Central memory CD8-positive, alpha-beta T cell (primary cell): ENCODE data around the gene CDC5L.

Experiments used
- ATAC-seq: fragments of 150-1000 bp; cut with Tn5 transposase; replicated peaks from 2 replicates; pipeline ENCODE4 v1.10.0; 2022; ENCODE audit warnings: mild to moderate bottlenecking, moderate FRiP score, moderate number of reproducible peaks; ENCODE audit not compliant: poor library complexity, severe bottlenecking; ENCODE audit errors: extremely low read depth
- DNase-seq, 2 donors: peaks; one replicate each; pipeline ENCODE4 v3.0.0; 2021; ENCODE audit warnings: low spot score in 2 of 2
- H3K27ac Mint-ChIP-seq: one replicate; pipeline ENCODE4 v1.8.0; 2022; ENCODE audit warnings: low read depth, mild to moderate bottlenecking, moderate library complexity, mixed read lengths
- H3K27me3 Mint-ChIP-seq: one replicate; pipeline ENCODE4 v1.8.0; 2022; ENCODE audit warnings: mixed read lengths
- H3K36me3 Mint-ChIP-seq: one replicate; pipeline ENCODE4 v1.8.0; 2022; ENCODE audit warnings: mild to moderate bottlenecking, moderate library complexity, mixed read lengths; ENCODE audit not compliant: insufficient read depth
- H3K4me1 Mint-ChIP-seq: one replicate; pipeline ENCODE4 v1.8.0; 2022; ENCODE audit warnings: mixed read lengths
- H3K4me3 Mint-ChIP-seq: one replicate; pipeline ENCODE4 v1.8.0; 2022; ENCODE audit warnings: mild to moderate bottlenecking, moderate library complexity, mixed read lengths
- H3K9me3 Mint-ChIP-seq: one replicate; pipeline ENCODE4 v1.8.0; 2022; ENCODE audit warnings: mixed read lengths

The CDC5L gene

DNA sequence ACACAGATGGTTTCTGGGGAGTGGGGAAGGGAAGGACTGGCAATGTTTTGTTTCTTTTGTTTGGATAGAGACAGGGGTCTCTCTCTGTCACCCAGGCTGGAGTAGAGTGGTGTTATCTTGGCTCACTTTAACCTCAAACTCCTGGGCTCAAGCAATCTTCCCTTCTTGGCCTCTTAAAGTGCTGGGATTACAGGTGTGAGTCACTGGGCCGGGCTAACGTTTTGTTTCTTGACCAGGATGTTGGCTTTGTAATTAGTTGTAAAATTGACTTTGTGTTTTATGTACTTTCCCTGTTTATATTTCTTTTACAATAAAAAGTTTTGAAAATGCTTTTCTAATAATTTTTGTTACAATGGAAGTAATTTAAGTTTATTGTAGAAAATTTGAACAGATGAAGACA is 34.2 kb upstream of the CDC5L start:
- DNase-seq (no peak), ATAC-seq (no peak)
- H3K4me1 Mint-ChIP-seq = no peaks in the 10 kb centered on the region
- no peaks in the 10 kb centered on the region for H3K36me3 Mint-ChIP-seq
- H3K9me3 Mint-ChIP-seq = no peaks in the 10 kb centered on the region
- no peak overlapping the region for H3K4me3 Mint-ChIP-seq
- H3K27me3 Mint-ChIP-seq = peaks cover 29% of the 10 kb centered on the region
- H3K27ac Mint-ChIP-seq = no peak overlapping the region

DNA sequence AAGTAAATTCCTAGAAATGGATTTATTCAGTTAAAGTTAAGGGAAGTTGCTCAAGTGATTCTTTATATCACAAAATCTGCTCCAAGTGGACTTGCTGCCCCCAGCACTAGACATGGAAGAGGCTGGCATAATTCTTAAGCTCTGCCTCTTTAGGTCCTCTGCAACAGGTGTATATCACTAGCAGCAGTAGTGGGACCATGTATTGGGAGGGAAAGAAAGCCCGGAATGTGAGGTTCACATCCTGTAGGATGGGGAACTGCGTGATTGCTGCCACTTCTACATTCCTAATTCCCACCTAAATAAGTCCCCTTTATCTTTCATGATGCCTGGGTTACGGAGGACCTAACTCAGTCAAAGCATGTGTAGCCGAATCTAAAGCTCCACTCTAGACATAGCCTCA is 31.9 kb upstream of the CDC5L start:
- peaks cover 41% of the 10 kb centered on the region for H3K27me3 Mint-ChIP-seq
- H3K9me3 Mint-ChIP-seq = no peaks in the 10 kb centered on the region
- no peaks in the 10 kb centered on the region for H3K36me3 Mint-ChIP-seq
- no peak overlapping the region for H3K4me3 Mint-ChIP-seq
- ATAC-seq (no peak), DNase-seq (no peak)
- H3K4me1 Mint-ChIP-seq = no peaks in the 10 kb centered on the region
- H3K27ac Mint-ChIP-seq = no peak overlapping the region

DNA sequence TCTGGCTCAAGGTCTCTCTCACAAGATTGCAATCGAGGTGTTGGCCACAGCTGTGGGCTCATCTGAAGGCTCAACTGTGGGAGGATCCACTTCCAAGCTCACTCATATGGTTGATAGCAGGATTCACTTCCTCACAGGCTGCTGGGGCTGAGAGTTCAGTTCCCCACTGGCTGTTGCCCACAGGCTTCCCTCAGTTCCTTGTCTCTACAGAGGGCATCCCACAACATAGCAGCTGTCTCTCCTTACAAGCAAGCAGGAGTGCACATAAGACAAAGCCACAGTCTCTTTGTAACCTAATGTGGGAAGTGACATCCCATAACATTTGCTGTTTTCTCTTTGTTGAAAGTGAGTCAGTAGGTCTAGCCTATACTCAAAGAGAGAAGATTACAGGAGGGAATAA is 31.0 kb upstream of the CDC5L start:
- ATAC-seq (no peak), DNase-seq (no peak)
- Mint-ChIP-seq H3K27ac (no peak overlapping the region), H3K36me3 (no peaks in the 10 kb centered on the region), H3K27me3 (peaks cover 46% of the 10 kb centered on the region), H3K9me3 (no peaks in the 10 kb centered on the region), H3K4me3 (no peak overlapping the region), H3K4me1 (no peaks in the 10 kb centered on the region)

GRCh38 chr6:44359973-44360372 is 27.5 kb upstream of the CDC5L start:
- Mint-ChIP-seq H3K9me3 (no peaks in the 10 kb centered on the region), H3K27ac (no peak overlapping the region), H3K27me3 (peaks cover 70% of the 10 kb centered on the region), H3K4me3 (no peak overlapping the region), H3K36me3 (no peaks in the 10 kb centered on the region), H3K4me1 (no peaks in the 10 kb centered on the region)
- no peak for ATAC-seq
- no peak for DNase-seq

DNA sequence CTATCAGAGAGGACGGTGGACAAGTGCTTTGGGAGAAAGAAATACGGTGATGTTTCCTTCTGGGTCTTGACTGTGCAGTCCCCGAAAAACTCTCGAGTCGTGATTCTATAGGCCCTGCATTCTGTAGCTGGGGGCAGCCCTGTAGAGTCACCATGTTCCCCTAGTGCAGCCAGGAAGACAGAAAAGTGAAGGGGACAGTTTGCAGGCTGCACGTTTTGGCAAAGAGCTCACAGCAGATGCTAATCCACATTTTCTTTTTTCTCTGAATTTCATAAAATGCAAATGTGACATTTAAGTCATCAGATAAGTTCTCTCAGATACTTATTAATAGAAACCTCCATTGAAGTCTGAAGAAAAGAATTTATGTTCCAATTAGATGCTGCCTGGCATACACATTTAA is 25.6 kb upstream of the CDC5L start:
- Mint-ChIP-seq H3K27me3 (peaks cover 63% of the 10 kb centered on the region), H3K9me3 (no peaks in the 10 kb centered on the region), H3K4me1 (no peaks in the 10 kb centered on the region), H3K36me3 (no peaks in the 10 kb centered on the region), H3K27ac (no peak overlapping the region), H3K4me3 (no peak overlapping the region)
- no peak for ATAC-seq
- no peak for DNase-seq

DNA sequence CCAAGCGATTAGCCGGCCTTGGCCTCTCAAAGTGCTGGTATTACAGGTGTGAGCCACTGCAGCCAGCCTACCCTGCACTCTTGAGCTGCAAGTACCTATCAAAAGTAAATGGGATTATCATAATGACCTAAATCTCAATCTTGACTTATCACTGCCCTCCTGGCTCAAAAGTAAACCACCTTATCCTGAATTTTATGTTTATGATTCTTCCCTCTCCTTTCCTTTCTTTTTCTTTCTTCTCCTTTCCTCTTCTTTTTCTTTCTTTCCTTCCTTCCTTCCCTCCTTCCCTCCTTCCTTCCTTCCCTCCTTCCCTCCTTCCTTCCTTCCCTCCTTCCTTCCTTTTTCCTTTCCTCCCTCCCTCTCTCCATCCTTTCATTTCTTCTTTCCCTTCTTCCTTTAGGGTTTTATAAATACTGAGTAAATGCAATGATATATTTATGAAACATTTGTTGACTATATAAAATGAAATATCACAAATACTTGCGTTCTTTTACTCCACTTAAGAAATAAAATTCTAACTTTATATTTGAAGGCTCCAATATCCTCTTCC is 24.1 kb upstream of the CDC5L start:
- H3K27ac Mint-ChIP-seq = no peak overlapping the region
- no peak overlapping the region for H3K4me3 Mint-ChIP-seq
- no peaks in the 10 kb centered on the region for H3K4me1 Mint-ChIP-seq
- ATAC-seq (no peak), DNase-seq (no peak)
- H3K36me3 Mint-ChIP-seq = no peaks in the 10 kb centered on the region
- peaks cover 60% of the 10 kb centered on the region for H3K27me3 Mint-ChIP-seq
- no peaks in the 10 kb centered on the region for H3K9me3 Mint-ChIP-seq

GRCh38 chr6:44366781-44367180 is 20.7 kb upstream of the CDC5L start:
- Mint-ChIP-seq H3K4me3 (no peak overlapping the region), H3K27me3 (peaks cover 62% of the 10 kb centered on the region), H3K9me3 (no peaks in the 10 kb centered on the region), H3K27ac (no peak overlapping the region), H3K4me1 (no peaks in the 10 kb centered on the region), H3K36me3 (no peaks in the 10 kb centered on the region)
- DNase-seq (no peak), ATAC-seq (no peak)

- Mint-ChIP-seq H3K27me3 (peaks cover 54% of the 10 kb centered on the region), H3K4me3 (no peak overlapping the region), H3K36me3 (no peaks in the 10 kb centered on the region), H3K27ac (no peak overlapping the region), H3K4me1 (no peaks in the 10 kb centered on the region), H3K9me3 (no peaks in the 10 kb centered on the region)
- DNase-seq = no peak
- ATAC-seq = no peak
Measured at GRCh38 chr6:44367681-44368080, 19.8 kb upstream of the CDC5L start.

- ATAC-seq = no peak
- DNase-seq = no peak
- Mint-ChIP-seq H3K27ac (no peak overlapping the region), H3K36me3 (peaks cover 2% of the 10 kb centered on the region), H3K9me3 (no peaks in the 10 kb centered on the region), H3K4me3 (no peak overlapping the region), H3K27me3 (peaks cover 40% of the 10 kb centered on the region), H3K4me1 (no peaks in the 10 kb centered on the region)
Measured at GRCh38 chr6:44373051-44373450, 14.5 kb upstream of the CDC5L start.

- Mint-ChIP-seq H3K9me3 (no peaks in the 10 kb centered on the region), H3K36me3 (peaks cover 2% of the 10 kb centered on the region), H3K27me3 (peaks cover 36% of the 10 kb centered on the region), H3K4me3 (no peak overlapping the region), H3K4me1 (no peaks in the 10 kb centered on the region), H3K27ac (no peak overlapping the region)
- ATAC-seq (no peak), DNase-seq (no peak)
Measured at GRCh38 chr6:44373787-44374186, 13.7 kb upstream of the CDC5L start.

GRCh38 chr6:44375071-44375470 is 12.4 kb upstream of the CDC5L start:
- Mint-ChIP-seq H3K27ac (no peak overlapping the region), H3K36me3 (peaks cover 2% of the 10 kb centered on the region), H3K27me3 (peaks cover 36% of the 10 kb centered on the region), H3K9me3 (no peaks in the 10 kb centered on the region), H3K4me3 (no peak overlapping the region), H3K4me1 (no peaks in the 10 kb centered on the region)
- DNase-seq (no peak), ATAC-seq (no peak)

- Mint-ChIP-seq H3K27ac (no peak overlapping the region), H3K36me3 (peaks cover 2% of the 10 kb centered on the region), H3K27me3 (peaks cover 37% of the 10 kb centered on the region), H3K4me1 (no peaks in the 10 kb centered on the region), H3K4me3 (no peak overlapping the region), H3K9me3 (no peaks in the 10 kb centered on the region)
- no peak for ATAC-seq
- DNase-seq = no peak
Measured at GRCh38 chr6:44377484-44377883, 10.0 kb upstream of the CDC5L start.

DNA sequence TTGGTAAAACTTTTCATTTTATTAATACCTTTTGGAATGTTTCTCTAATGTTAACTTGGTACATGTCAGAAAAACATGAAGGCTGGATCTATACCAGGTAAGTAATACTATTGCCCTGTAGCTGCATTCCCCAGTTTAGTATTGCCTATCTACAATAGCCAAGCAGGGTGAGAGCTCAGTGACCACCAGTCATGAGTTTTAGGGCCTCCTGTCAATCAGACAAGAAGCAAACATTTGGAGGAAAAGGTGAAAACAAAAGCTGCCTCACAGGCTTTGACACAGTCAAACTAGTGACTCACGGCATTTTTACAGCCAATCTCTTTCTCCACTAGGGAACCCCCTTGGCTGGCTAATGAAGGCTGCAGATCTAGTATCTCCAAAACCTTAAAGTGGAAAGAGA is 9.5 kb upstream of the CDC5L start:
- DNase-seq = no peak
- peaks cover 2% of the 10 kb centered on the region for H3K36me3 Mint-ChIP-seq
- peaks cover 37% of the 10 kb centered on the region for H3K27me3 Mint-ChIP-seq
- H3K27ac Mint-ChIP-seq = no peak overlapping the region
- H3K4me3 Mint-ChIP-seq = no peak overlapping the region
- no peaks in the 10 kb centered on the region for H3K9me3 Mint-ChIP-seq
- no peak for ATAC-seq
- H3K4me1 Mint-ChIP-seq = no peaks in the 10 kb centered on the region

GRCh38 chr6:44381739-44382138 is 5.8 kb upstream of the CDC5L start:
- H3K9me3 Mint-ChIP-seq = no peaks in the 10 kb centered on the region
- no peak for ATAC-seq
- H3K27ac Mint-ChIP-seq = no peak overlapping the region
- H3K36me3 Mint-ChIP-seq = no peaks in the 10 kb centered on the region
- peaks cover 22% of the 10 kb centered on the region for H3K27me3 Mint-ChIP-seq
- H3K4me3 Mint-ChIP-seq = no peak overlapping the region
- H3K4me1 Mint-ChIP-seq = peaks cover 6% of the 10 kb centered on the region
- no peak for DNase-seq
